Lower leg skin (tissue), 4 donors: ENCODE data around the gene ADCY2. TPM values are rescaled to one million over a fixed set of nuclear protein-coding genes. Genes with fewer than 3 reads are reported as not detected.

Experiments
- DNase-seq, 2 donors: peaks; one replicate each; pipeline ENCODE4 v3.0.0-alpha.2; 2019; ENCODE audit warnings: low spot score in 2 of 2
- H3K4me3 ChIP-seq: fragments of 200-600 bp; sonication (generic); 2 replicates; pipeline ENCODE4 v1.5.1; 2017; ENCODE audit warnings: mild to moderate bottlenecking, low read depth; ENCODE audit not compliant: poor library complexity, severe bottlenecking
- CTCF ChIP-seq, 3 donors: fragments of 450-650 bp; IDR thresholded peaks; one replicate each; pipeline ENCODE4 v1.5.1; 2016; ENCODE audit warnings: antibody characterized with exemption in 3 of 3, mild to moderate bottlenecking in 3 of 3, moderate library complexity in 2 of 3
- POLR2A ChIP-seq, 2 donors: fragments of 450-650 bp; IDR thresholded peaks; one replicate each; pipeline ENCODE4 v1.6.1; 2016 to 2017; ENCODE audit warnings: antibody characterized with exemption in 2 of 2, mild to moderate bottlenecking in 1 of 2, moderate library complexity in 1 of 2
- WGBS, 2 donors: methylation state at CpG; one replicate each; pipeline ENCODE4 v1.1.5; 2018; 5-methylcytosine and 5-hydroxymethylcytosine counted together
- intact Hi-C: fragments of 100-400 bp; cut with DNase I; formaldehyde crosslinking; loops from one replicate; pipeline ENCODE4 v1.15.0; 2023; ENCODE audit warnings: low total_unique reads
- total RNA-seq, 4 donors: library from RNA; depleted of rRNA; stranded (reverse); fragments of >200 nt; gene quantifications; one replicate each; pipeline ENCODE4 v1.1.0, GENCODE V29; 2016

ADCY2 gene
- total RNA-seq, 4 donors from 2014 or later: 7.3 to 11.5 (median 8.2) TPM

- 56 to 61% methylated on average over 2 of the region's 2 CpGs for WGBS, 2 donors
- intact Hi-C loops: no loop called here
- DNase-seq: no peak
- TF ChIP-seq CTCF (IDR thresholded peaks at IDR 0.05): no peak
- TF ChIP-seq POLR2A (IDR thresholded peaks at IDR 0.05): no peak
- H3K4me3 ChIP-seq: no peak overlapping the region
Measured at GRCh38 chr5:7625740-7626139, 229.8 kb downstream of the ADCY2 start.

GRCh38 chr5:7628248-7628647 lies 232.3 kb downstream of the ADCY2 start:
- intact Hi-C loops: no loop called here
- H3K4me3 ChIP-seq: no peak overlapping the region
- TF ChIP-seq POLR2A (IDR thresholded peaks at IDR 0.05) (no peak), CTCF (IDR thresholded peaks at IDR 0.05) (no peak)
- no peak for DNase-seq

- no peak overlapping the region for H3K4me3 ChIP-seq
- no peak for TF ChIP-seq CTCF (IDR thresholded peaks at IDR 0.05)
- no peak for TF ChIP-seq POLR2A (IDR thresholded peaks at IDR 0.05)
- DNase-seq: no peak
- 79 to 85% methylated on average over 5 of the region's 5 CpGs for WGBS, 2 donors
- intact Hi-C loops: no loop called here
Measured at GRCh38 chr5:7628820-7629219, 232.9 kb downstream of the ADCY2 start.

- TF ChIP-seq CTCF (IDR thresholded peaks at IDR 0.05): no peak
- TF ChIP-seq POLR2A (IDR thresholded peaks at IDR 0.05): no peak
- no peak for DNase-seq
- H3K4me3 ChIP-seq: no peak overlapping the region
- intact Hi-C loops: no loop called here
- 79 to 80% methylated on average over 5 of the region's 5 CpGs for WGBS, 2 donors
Measured at GRCh38 chr5:7629561-7629960, 233.6 kb downstream of the ADCY2 start.

GRCh38 chr5:7634837-7635236 lies 238.9 kb downstream of the ADCY2 start:
- no peak for DNase-seq
- TF ChIP-seq CTCF (IDR thresholded peaks at IDR 0.05) (no peak), POLR2A (IDR thresholded peaks at IDR 0.05) (no peak)
- 93 to 96% methylated on average over 3 of the region's 3 CpGs for WGBS, 2 donors

GRCh38 chr5:7638456-7638855 lies 242.5 kb downstream of the ADCY2 start:
- TF ChIP-seq POLR2A (IDR thresholded peaks at IDR 0.05) (no peak), CTCF (IDR thresholded peaks at IDR 0.05) (no peak)
- no peak for DNase-seq
- intact Hi-C loops: no loop called here
- H3K4me3 ChIP-seq: no peak overlapping the region
- WGBS, 2 donors: 71 to 76% methylated on average over 4 of the region's 4 CpGs

More at GRCh38 chr5:7634837-7635236, 238.9 kb downstream of the ADCY2 start:
- intact Hi-C loops: no loop called here
- no peak overlapping the region for H3K4me3 ChIP-seq
